KMS-11 (cell line): ENCODE measurements around the gene SMIM15.

ENCODE experiments used
- H2AFZ ChIP-seq: fragments of 200-600 bp; sonication (generic); 2 replicates; pipeline ENCODE4 v1.6.1; 2016; ENCODE audit warnings: antibody characterized with exemption, mixed run types, low read depth
- H3K27ac ChIP-seq: fragments of 200-600 bp; sonication (generic); 2 replicates; pipeline ENCODE4 v1.6.1; 2016; ENCODE audit warnings: mild to moderate bottlenecking, mixed run types
- H3K27me3 ChIP-seq: fragments of 200-600 bp; sonication (generic); 2 replicates; pipeline ENCODE4 v1.6.1; 2017; ENCODE audit warnings: mild to moderate bottlenecking, low read depth, mixed run types, moderate library complexity; ENCODE audit not compliant: insufficient read depth
- H3K36me3 ChIP-seq: fragments of 200-600 bp; sonication (generic); 2 replicates; pipeline ENCODE4 v1.6.1; 2017; ENCODE audit warnings: mild to moderate bottlenecking, mixed run types; ENCODE audit not compliant: insufficient read depth
- H3K4me1 ChIP-seq: fragments of 200-600 bp; sonication (generic); 2 replicates; pipeline ENCODE4 v1.6.1; 2016; ENCODE audit warnings: mild to moderate bottlenecking, low read depth, mixed run types; ENCODE audit not compliant: poor library complexity, severe bottlenecking
- H3K4me2 ChIP-seq: fragments of 200-600 bp; sonication (generic); 2 replicates; pipeline ENCODE4 v1.7.0; 2016; ENCODE audit warnings: mild to moderate bottlenecking, mixed run types
- H3K4me3 ChIP-seq: fragments of 200-600 bp; sonication (generic); IDR thresholded peaks from 2 replicates; pipeline ENCODE4 v1.6.1; 2017; ENCODE audit warnings: low read depth, low read length, mixed read lengths; ENCODE audit not compliant: insufficient read depth
- H3K79me2 ChIP-seq: fragments of 200-600 bp; sonication (generic); 2 replicates; pipeline ENCODE4 v1.6.1; 2016; ENCODE audit warnings: low read depth, mixed run types; ENCODE audit not compliant: insufficient read depth
- H3K9ac ChIP-seq: fragments of 200-600 bp; sonication (generic); 2 replicates; pipeline ENCODE4 v1.6.1; 2016; ENCODE audit warnings: mild to moderate bottlenecking, mixed run types
- H4K20me1 ChIP-seq: fragments of 200-600 bp; sonication (generic); 2 replicates; pipeline ENCODE4 v1.6.1; 2016; ENCODE audit warnings: mild to moderate bottlenecking, mixed run types; ENCODE audit not compliant: insufficient read depth
- CTCF ChIP-seq: fragments of 200-600 bp; sonication (generic); conservative IDR thresholded peaks from 2 replicates; pipeline ENCODE4 v1.6.1; 2017; ENCODE audit warnings: low read depth, mild to moderate bottlenecking, antibody characterized with exemption, low read length, moderate library complexity, mixed read lengths

Gene SMIM15

GRCh38 chr5:61139094-61139873, 23.0 kb downstream of the SMIM15 start:
- Histone ChIP-seq H3K4me2 (no peak overlapping the region), H3K79me2 (no peaks in the 10 kb centered on the region), H3K36me3 (no peaks in the 10 kb centered on the region), H3K27me3 (no peaks in the 10 kb centered on the region), H4K20me1 (no peaks in the 10 kb centered on the region), H2AFZ (no peak overlapping the region), H3K4me3 (no peak overlapping the region), H3K27ac (no peak overlapping the region), H3K9ac (no peak overlapping the region), H3K4me1 (no peaks in the 10 kb centered on the region)
- 0 out of 2 replicates have a peak, but pooled peaks have one; percentile 36 for TF ChIP-seq CTCF

GRCh38 chr5:61137835-61138234, 24.4 kb downstream of the SMIM15 start:
- Histone ChIP-seq H3K36me3 (no peaks in the 10 kb centered on the region), H3K4me1 (no peaks in the 10 kb centered on the region), H3K27ac (no peak overlapping the region), H3K27me3 (no peaks in the 10 kb centered on the region), H3K4me2 (no peak overlapping the region), H3K4me3 (no peak overlapping the region), H2AFZ (no peak overlapping the region), H4K20me1 (no peaks in the 10 kb centered on the region), H3K79me2 (no peaks in the 10 kb centered on the region), H3K9ac (no peak overlapping the region)
- no peak for TF ChIP-seq CTCF

GRCh38 chr5:61132559-61132958, 29.7 kb downstream of the SMIM15 start:
- no peaks in the 10 kb centered on the region for H3K36me3 ChIP-seq
- no peaks in the 10 kb centered on the region for H4K20me1 ChIP-seq
- H3K4me1 ChIP-seq: peaks cover 6% of the 10 kb centered on the region
- H3K79me2 ChIP-seq: no peaks in the 10 kb centered on the region
- no peak overlapping the region for H3K9ac ChIP-seq
- no peak overlapping the region for H3K4me2 ChIP-seq
- H3K27ac ChIP-seq: no peak overlapping the region
- H2AFZ ChIP-seq: no peak overlapping the region
- H3K27me3 ChIP-seq: no peaks in the 10 kb centered on the region
- no peak for TF ChIP-seq CTCF
- no peak overlapping the region for H3K4me3 ChIP-seq

GRCh38 chr5:61130289-61130688, 32.0 kb downstream of the SMIM15 start:
- H3K4me1 ChIP-seq: peaks cover 6% of the 10 kb centered on the region
- no peak overlapping the region for H2AFZ ChIP-seq
- no peaks in the 10 kb centered on the region for H4K20me1 ChIP-seq
- H3K79me2 ChIP-seq: no peaks in the 10 kb centered on the region
- no peak overlapping the region for H3K4me2 ChIP-seq
- no peaks in the 10 kb centered on the region for H3K27me3 ChIP-seq
- H3K4me3 ChIP-seq: no peak overlapping the region
- no peak for TF ChIP-seq CTCF
- no peak overlapping the region for H3K9ac ChIP-seq
- H3K36me3 ChIP-seq: no peaks in the 10 kb centered on the region
- no peak overlapping the region for H3K27ac ChIP-seq
